ENCODE measurements around the gene PPOX.

DNA sequence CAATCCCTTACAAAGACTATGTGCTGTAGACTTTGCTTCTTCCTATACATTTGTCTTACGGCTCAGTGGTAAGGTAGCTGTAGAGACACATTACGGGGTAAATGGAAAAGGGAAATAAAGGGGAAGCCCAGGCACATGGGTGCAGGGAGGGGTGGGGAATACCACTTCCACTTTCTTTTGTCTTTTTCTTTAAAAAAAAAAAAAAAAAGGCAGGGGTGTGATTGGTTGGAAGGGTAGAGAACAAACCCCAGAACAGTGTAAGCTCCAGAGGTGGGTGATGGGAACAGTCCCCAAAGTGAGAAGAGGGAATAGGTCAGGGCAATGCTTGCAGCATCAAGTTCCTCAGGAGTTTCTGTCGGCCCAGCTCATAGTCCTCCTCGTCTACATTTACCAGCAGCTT is 44.4 kb upstream of the PPOX start:
- TF ChIP-seq, protein P1, sequence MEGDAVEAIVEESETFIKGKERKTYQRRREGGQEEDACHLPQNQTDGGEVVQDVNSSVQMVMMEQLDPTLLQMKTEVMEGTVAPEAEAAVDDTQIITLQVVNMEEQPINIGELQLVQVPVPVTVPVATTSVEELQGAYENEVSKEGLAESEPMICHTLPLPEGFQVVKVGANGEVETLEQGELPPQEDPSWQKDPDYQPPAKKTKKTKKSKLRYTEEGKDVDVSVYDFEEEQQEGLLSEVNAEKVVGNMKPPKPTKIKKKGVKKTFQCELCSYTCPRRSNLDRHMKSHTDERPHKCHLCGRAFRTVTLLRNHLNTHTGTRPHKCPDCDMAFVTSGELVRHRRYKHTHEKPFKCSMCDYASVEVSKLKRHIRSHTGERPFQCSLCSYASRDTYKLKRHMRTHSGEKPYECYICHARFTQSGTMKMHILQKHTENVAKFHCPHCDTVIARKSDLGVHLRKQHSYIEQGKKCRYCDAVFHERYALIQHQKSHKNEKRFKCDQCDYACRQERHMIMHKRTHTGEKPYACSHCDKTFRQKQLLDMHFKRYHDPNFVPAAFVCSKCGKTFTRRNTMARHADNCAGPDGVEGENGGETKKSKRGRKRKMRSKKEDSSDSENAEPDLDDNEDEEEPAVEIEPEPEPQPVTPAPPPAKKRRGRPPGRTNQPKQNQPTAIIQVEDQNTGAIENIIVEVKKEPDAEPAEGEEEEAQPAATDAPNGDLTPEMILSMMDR (conservative IDR thresholded peaks at IDR 0.05; ENCODE audit: low read length): no peak
- no peak for TF ChIP-seq EZH2phosphoT487 (IDR thresholded peaks at IDR 0.05; ENCODE audit: borderline replicate concordance, low read depth, low read length)
